Measurements from ENCODE around the gene ZNF446.
"Not testable (repeated sequence)": the region's sequence is repeated elsewhere in the genome, so short reads cannot be mapped to it uniquely, and the experiment has no call there.

ZNF446 gene

DNA sequence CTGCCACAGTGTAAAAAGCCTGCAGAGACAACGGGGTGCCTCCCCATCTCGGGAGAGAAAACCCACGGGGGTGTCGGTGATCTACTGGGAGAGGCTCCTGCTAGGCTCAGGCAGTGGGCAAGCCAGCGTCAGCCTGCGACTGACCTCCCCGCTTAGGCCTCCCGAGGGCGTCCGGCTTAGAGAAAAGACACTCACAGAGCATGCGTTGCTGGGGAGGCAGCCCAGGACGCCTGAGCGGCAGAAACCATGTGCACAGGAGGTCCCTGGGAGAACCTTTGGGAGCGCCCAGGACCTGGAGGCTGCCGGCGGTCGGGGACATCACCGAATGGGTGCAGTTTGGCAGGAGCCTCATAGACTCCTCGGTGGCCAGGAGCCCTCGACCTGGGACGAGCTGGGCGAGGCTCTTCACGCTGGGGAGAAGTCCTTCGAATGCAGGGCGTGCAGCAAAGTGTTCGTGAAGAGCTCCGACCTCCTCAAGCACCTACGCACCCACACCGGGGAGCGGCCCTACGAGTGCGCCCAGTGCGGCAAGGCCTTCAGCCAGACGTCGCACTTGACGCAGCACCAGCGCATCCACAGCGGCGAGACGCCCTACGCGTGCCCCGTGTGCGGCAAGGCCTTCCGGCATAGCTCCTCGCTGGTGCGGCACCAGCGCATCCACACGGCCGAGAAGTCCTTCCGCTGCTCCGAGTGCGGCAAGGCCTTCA lies 5.2 kb upstream of the ZNF446 start:
- not testable (repeated sequence) for DNase-seq

DNA sequence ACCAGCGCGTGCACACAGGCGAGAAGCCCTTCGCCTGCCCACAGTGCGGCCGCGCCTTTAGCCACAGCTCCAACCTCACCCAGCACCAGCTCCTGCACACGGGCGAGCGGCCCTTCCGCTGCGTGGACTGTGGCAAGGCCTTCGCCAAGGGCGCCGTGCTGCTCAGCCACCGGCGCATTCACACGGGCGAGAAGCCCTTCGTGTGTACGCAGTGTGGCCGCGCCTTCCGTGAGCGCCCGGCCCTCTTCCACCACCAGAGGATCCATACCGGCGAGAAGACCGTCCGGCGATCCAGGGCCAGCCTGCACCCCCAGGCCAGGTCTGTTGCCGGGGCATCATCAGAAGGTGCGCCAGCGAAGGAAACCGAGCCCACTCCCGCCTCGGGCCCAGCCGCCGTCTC lies 4.4 kb upstream of the ZNF446 start:
- DNase-seq: no peak

DNA sequence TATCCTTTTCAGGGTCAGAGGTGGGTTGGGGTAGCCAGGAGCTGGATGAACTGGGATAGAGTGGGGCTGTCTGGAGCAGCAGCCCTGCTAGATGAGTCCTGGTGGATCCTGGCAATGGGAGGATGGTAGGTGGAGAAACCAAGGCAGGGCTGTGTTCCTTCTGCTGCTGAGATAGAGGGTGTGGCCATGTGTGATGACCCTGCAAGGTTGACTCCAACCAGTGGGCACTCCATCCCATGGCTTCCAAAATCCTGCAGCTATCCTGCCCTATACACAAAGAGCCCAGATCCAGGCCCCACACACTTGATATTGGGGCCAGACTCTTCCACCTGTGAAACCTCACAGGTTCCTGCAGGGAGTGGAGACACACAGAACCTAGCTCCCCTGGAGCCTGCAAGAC lies 2.4 kb upstream of the ZNF446 start:
- no peak for DNase-seq

DNA sequence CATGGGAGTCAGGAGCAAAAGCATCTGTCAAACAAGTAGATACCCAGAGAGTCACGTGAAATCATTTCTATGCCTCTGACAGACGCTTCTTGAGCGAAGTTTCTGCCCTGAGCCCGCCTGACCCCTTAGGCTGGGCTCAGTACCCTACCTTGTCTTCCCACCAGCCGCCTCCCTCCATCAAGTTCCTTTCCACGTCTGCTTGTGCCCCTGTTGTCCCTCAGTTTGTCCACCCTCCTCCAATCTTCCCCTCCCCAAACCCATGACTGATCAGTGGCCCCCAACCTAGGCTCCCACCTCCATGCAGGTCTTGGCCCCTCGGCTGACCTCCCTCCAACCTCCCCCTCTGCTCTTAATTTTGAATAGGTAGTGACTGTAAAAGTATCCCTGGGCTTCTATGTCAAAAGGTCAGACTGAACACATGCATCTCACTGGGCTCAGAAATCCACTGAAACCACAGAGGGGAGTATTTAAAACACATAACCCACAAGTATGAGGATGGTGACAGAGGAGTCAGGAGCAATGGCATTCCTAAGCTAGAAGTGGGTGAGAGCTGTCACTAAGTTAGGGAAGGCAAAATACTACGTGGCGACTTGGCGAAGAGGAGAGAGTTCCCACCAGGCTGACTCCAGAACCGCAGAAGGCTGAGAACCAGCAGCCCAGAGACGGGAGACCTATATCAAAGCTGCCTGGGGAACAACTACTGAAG lies 1.7 kb upstream of the ZNF446 start:
- DNase-seq: peak; percentile 65

DNA sequence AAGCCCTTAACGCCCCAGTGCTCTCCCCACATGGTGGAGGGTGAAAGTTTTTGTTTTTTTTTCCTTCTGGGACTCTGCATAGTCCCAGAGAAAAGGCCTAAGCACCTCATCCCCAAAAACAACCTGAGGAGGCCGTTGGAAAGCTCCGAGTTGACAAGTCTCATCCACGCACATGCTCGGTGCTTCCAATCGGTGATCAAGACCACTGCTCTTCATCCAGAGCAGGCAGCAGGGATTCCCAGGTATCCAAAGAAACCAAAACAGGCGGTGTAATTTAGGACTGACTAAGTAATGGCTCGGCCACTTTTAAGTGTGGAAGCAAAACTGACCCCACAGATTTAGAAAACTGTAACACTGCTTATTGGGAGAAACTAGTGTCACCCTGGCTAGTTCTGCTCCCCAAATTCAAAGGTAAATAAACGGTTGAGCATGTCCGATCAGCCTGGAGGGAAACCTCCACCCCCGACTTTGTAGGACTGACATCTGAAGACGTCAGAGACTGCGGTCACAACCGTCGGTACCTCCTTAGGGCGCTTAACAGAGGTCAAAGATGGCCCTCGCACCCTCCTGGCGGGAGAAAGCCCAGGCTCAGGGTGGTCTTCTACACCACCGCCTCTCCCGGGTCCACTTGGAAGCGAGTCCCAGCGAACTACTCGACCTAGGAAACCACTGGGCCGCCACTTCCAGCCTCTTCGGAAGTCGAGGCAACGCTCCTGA lies 997 bp upstream of the ZNF446 start:
- no peak for DNase-seq

DNA sequence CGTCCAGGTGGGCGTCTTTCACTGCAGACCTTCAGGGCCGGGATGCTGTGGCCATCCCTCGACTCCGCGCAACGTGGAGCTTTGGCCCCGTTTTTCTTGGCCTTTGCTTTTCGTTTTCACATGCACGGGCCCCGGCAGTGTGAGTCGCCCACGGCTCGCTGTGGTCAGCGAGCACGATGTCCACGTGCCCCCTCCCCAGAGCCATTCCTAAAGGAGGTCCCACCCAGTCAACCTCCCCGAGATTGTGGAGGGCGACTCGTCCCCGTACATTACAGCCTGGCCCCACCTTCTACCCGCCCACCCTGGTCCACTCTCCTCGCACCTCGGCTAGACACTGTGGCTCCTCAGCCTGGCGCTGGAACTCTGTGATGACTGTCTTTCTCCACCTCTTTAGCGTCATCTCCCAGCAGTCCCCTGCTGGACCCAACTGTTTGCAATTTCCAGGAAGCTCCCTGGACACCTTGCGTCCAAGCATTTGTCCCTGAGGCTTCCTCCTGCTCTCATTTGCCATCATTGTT lies 405 bp downstream of the ZNF446 start:
- peak; percentile 12 for DNase-seq

DNA sequence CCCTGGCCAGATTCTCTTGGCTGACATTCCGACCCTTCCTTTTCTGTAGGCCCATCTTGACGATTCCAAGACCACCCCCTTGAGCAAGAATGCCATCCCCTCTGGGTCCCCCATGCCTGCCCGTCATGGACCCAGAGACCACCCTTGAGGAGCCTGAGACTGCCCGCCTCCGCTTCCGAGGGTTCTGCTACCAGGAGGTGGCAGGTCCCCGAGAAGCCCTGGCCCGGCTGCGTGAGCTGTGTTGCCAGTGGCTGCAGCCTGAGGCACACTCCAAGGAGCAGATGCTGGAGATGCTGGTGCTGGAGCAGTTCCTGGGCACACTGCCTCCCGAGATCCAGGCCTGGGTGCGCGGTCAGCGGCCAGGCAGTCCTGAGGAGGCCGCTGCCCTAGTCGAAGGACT lies 978 bp downstream of the ZNF446 start:
- no peak for DNase-seq

DNA sequence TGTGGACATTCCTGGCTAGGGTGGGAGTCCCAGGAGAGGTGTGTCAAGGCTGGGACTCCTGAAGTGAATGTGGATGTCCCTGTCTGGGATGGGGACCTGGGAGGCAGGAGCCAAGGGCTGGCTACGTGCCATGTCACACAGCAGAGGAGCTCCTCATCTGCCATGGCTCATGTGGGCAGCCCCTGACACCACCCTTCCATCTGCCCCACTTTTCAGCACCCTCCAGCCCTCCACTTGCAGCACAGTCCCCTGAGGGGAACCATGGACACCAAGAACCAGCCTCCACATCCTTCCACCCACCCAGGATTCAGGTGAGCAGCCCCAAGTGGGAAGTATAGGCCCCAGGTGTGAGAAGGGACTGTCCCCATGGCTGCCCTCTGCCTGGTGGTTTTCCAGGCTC lies 1.7 kb downstream of the ZNF446 start:
- DNase-seq: no peak

DNA sequence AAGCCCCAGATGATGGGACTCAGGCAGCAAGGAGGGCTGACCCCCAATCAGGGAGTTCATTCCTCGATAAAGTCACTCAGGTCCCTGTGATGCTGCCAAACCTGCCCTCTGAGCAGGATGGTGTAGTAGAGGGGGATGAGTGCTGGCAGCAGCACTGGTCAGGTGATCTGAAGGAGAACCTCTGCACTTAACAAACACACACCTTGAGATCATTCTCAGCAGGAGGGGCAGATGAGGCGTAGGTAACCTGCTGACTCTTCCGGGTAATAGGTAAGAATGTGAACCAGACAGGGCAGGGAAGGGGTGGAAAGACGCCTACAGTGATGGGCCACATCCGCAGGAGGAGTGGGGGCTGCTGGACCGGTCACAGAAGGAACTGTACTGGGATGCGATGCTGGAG lies 3.2 kb downstream of the ZNF446 start:
- DNase-seq: no peak

DNA sequence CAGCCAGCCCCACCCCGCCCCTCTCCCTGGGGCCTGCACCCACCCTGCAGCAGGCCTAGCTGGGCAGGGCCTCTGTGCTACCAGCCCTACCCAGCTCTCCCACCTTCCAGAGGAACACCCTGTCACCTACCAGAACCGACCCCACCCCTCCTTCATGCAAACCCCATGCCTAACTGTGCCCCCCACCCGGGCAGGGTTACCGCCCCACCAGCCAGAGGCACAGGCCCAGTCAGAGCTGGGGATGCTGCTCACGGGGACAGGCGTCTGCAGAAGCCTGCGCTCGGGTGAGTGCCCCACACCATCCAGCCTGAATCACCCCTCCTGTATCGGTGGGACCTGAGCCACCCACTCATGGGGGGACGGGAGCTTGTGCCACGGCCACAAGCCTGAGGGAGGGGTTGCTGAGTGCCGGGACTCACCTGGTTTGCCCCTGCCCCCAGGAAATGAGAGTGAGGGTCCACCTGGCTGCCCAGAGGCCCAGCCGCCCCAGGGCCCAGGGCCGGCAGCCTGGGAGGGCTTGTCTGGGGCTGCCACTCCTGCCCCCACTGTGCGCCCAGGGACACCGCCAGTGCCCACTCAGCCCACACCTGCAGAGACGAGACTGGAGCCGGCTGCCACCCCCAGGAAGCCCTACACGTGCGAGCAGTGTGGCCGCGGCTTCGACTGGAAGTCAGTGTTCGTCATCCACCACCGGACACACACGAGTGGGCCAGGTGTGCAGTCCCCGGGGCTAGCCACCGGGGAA lies 3.8 kb downstream of the ZNF446 start:
- DNase-seq: no peak

DNA sequence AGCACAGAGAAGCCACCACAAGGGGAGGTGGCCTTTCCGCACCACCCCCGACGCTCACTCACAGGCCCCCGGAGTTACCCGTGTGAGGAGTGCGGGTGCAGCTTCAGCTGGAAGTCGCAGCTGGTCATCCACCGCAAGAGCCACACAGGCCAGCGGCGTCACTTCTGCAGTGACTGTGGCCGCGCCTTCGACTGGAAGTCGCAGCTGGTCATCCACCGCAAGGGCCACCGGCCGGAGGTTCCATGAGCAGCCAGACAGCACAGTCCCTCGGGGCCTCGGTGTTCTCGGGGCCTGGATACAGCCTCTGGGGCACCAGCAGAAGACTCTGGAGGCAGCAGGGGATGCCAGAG lies 4.3 kb downstream of the ZNF446 start:
- no peak for DNase-seq

DNA sequence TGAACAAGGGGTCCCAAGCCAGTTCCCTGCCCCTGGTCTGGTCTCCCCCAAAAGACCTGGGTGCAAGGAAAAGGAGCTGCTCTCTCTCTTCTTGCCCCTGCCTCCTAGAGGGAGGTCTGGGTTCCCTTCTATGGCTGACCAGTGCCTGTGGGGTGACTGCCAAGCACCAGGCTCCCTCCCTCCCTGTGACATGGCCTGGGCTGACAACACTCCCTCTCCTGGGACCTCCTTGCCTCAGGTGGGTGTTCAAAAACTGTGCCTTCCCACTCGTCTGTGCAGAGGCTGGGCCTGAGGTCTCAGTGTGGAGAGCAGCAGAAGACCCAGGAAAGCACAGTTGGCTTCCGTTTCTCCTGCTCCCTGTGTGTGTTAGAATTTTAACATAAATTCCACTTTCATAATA lies 4.7 kb downstream of the ZNF446 start:
- no peak for DNase-seq

DNA sequence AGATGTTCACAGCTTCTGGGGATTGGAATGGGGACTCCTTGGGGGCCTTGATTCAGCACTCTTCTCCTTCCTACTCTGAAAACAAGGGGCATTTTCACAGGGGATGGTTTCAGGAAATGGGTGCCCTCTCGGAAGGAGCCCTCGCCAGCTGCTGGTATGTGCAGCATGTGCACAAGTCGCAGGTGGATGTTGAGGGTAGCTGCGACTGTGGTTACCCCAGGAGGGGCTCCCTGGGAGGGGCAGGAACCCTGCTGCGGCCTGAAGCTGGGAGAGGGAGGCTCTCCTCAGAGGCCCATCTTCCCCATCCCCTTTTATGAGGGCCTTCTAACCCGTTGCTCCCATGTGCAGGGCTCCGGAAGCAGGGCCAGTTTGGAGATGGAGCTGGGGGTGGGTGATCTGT lies 6.2 kb downstream of the ZNF446 start:
- no peak for DNase-seq

DNA sequence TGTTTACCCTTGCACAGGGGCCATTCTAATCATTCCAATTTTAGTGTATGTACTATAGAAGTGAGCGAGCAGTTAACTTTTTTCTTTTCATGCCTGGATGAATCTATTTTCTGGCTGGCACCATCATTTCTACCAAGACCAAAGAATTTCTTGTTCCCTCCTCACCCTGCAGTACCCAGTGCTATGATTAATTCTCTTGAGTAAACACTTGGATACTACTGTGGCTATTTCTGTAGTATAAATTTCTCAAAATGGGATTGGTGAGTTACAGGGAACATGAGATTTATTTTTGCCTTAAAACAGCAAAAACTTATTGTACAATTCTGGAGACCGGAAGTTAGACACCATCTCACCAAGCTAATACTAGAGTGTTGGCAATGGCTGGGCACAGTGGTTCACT lies 7.6 kb downstream of the ZNF446 start:
- DNase-seq: no peak

DNA sequence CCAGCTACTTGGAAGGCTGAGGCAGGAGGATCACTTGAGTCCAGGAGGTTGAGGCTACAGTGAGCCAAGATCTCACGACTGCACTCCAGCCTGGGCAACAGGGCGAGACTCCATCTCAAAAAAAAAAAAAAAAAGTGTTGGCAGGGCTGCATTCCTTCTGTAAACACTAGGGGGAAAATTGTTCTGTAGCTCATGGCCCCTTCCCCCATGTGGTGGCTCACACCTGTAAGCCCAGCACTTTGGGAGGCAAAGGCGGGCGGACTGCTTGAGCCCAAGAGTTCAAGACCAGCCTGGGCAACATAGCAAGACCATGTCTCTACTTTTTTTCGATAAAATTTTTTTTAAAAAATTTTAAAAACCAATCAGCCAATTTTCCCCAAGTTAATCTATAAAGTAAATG lies 8.2 kb downstream of the ZNF446 start:
- not testable (repeated sequence) for DNase-seq

DNA sequence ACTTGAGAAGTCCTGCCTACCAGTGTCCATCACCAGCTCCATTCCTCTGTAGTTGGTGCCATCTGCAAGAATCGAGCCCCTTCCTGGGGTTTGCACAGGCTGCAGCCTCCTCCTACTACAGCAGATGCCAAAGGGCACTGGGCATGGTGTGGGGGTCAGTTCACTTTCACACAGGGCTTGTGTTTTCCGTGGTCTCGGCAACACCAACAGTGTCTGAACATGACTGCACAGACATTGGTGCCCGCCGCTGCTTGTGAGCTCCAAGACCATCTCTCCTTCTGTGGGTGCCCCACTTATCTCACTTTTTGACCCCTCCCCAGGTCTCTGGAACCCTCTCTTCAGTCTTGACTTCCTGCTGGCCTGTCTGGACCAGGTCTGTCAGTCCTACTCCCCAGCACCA lies 15.2 kb downstream of the ZNF446 start:
- DNase-seq: no peak

DNA sequence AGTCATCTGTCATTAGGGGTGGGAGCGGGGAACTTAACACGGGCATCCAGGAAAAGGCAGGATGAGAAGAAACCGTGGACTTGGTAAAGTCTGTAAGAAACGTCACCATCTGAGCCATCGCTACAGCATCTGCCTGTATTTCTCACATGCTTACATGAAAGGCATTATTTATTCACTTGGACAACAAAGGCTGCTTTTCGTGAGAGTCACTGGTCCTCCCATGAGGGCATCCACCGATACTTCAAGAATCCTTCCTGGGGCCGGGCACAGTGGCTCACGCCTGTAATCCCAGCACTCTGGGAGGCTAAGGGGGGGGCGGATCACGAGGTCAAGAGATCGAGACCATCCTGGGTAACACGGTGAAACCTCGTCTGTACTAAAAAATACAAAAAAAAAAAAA lies 16.1 kb downstream of the ZNF446 start:
- no peak for DNase-seq

DNA sequence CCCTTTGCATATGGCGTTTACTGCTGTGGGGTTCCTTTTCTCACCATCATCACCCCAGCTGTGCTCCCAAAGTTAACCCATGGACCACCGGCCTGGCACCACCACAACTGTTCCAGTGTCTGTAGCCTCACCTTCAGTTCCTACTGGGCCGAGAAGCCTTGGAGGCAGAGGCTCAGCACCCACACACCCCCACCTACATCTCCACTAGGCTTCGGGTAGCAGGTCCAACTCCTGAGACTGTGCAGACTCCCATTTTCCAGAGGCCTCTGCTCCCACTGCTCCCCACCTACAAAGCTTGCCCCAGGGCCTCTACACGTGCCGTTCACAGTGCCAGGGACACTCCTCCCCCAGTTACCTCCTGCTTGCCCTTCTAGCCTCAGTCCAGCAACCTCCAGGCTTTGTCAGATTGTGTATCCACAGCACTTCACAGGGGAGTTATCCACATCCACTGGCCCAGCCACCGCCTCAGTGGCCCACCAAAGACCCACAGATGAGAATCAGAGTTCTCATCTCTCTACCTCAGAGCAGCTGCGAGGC lies 21.6 kb downstream of the ZNF446 start:
- no peak for DNase-seq

DNA sequence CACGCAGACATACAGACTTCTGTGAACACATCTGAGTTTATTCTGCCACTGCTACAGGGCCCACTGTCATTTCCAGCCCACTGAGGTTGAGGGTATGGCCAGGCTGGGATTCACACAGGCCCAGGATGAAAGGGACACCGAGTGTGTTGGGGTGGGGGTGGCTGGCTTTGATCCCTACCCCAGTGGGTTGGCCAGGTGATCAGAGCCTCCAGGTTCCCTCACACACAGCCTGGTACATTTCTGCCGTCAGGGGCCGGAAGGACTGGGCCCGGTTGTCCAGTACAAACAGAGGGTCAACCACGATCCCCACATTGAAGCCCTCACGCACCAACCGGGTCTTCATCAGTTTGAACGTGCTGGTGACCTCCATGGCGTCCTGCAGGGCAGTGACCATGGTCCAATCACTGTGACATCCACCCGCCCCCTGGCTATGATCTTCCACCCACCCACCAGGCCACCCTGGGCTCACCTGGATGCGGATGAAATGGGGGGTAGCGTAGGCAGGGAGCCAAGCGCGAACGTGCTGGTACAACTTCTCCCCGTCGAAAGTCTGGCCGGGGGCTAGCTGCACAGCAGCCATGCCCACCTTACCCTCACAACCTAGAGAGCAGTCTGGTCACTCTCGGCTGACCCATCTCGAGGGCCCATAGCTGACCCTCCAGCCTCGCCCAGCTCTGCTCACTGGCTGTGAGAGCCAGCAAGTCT lies 22.3 kb downstream of the ZNF446 start:
- DNase-seq: no peak

DNA sequence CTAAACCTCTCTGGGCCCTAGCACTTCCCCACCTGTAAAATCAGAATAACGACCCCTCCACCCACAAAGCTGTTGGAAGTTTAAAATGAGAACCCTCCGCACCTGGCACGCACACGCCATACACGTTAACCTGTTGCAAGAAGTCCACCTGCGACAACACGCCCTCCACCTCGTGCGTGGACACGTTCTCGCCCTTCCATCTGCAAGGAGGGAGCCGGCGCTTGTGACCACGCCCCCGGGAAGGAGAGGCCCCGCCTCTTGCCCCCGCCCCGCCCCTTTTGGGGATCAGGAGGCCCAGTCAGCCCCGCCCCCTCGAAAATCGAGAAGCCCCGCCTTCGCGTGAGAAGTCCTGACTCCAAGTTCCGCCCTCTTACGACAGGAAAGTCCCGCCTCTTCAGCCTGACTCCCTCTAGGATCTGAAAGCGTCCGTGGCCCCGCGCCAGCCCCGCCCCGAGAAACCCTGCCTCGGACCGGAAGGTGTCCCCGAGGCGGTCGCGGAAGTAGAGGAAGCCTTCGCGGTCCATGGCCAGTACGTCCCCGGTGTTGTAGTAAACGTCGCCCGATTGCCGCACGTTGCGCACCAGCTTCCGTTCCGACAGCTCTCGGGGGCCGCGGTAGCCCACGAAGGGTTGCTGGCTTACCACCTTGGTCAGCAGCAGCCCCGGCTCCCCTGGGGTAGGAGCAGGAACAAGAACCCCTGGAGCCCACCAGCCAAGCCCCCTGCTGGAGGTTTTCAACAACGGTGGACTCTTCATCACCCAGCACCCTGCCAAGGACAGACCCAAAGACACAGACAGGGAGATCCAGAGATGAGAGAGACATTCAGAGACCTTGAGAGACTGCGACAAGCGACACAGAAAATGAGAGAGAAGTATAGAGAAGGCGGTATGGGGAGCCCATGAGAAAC lies 23.1 kb downstream of the ZNF446 start:
- DNase-seq: peak; percentile 99

DNA sequence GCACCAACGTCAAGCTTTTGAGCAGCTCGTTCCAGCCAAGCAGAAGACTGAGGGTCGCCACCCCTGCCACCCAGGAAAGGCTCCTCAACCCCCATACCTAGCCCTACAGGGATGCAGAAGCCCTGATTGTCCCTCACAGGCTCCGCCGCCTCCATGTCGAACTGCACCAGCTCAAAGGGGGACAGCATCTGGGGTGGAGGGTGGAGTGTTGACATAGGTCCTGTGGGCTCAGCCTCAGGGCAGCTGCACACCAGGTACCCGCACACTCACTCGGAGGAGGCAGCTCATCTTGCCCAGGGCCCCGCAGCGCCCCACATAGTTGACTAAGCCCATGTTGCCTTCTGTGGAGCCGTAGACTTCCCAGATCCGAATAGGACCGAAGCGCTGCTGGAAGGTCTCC lies 24.1 kb downstream of the ZNF446 start:
- no peak for DNase-seq

Measured in EL (cell line).